SK-N-SH (cell line): ENCODE measurements around the gene PLPPR5. TPM values are rescaled to one million over a fixed set of nuclear protein-coding genes. Genes with fewer than 3 reads are reported as not detected.

Experiments
- CTCF ChIA-PET: fragments of 300-600, 350-600 bp; formaldehyde crosslinking; extraction: SDS; loops from one replicate; lab custom pipeline; 2021; lab: Yijun Ruan, JAX
- POLR2A ChIA-PET: fragments of 350-600 bp; sonication (Branson Sonifier 250); formaldehyde crosslinking; extraction: SDS; loops from one replicate; lab custom pipeline; 2020; ENCODE audit warnings: antibody characterized with exemption, inconsistent platforms; lab: Yijun Ruan, JAX
- DNase-seq: peaks from one replicate; pipeline ENCODE4 v3.0.0; 2012
- H2AFZ ChIP-seq: fragments of 200-600 bp; sonication (generic); 2 replicates; pipeline ENCODE4 v1.8.1; 2016; ENCODE audit warnings: antibody characterized with exemption, mild to moderate bottlenecking, low read depth
- H3F3A ChIP-seq: fragments of 200-600 bp; sonication (generic); replicated peaks from 2 replicates; pipeline ENCODE3; 2016; ENCODE audit warnings: antibody characterized with exemption, mild to moderate bottlenecking; ENCODE audit not compliant: insufficient read depth
- H3K27ac ChIP-seq, 2 experiments: fragments of 200-500 bp in 1 of 2; fragments of 200-600 bp in 1 of 2; sonication (Bioruptor generic) in 1 of 2; sonication (generic), shearing (Covaris generic) in 1 of 2; 2 replicates each; pipeline versions ENCODE4 v1.5.1 to v1.6.1; 2014 to 2016; ENCODE audit warnings: low read depth in 2 of 2, inconsistent platforms in 1 of 2, low read length in 1 of 2, mild to moderate bottlenecking in 1 of 2, mixed read lengths in 1 of 2
- H3K27me3 ChIP-seq: fragments of 200-600 bp; sonication (generic), shearing (Covaris generic); 2 replicates; pipeline ENCODE4 v1.6.1; 2016; ENCODE audit warnings: mixed run types; ENCODE audit not compliant: insufficient read depth
- H3K36me3 ChIP-seq, 2 experiments: fragments of 200-500 bp in 1 of 2; fragments of 200-600 bp in 1 of 2; sonication (Bioruptor generic) in 1 of 2; sonication (generic) in 1 of 2; replicated peaks in 1 of 2; 2 replicates each; pipeline versions ENCODE3 to v1.5.1; 2014 to 2016; ENCODE audit warnings: low read length in 1 of 2, mild to moderate bottlenecking in 1 of 2; ENCODE audit not compliant: insufficient read depth in 2 of 2, control insufficient read depth in 1 of 2
- H3K4me1 ChIP-seq, 2 experiments: fragments of 200-500 bp in 1 of 2; fragments of 200-600 bp in 1 of 2; sonication (Bioruptor generic) in 1 of 2; sonication (generic), shearing (Covaris generic) in 1 of 2; 2 replicates each; pipeline versions ENCODE4 v1.5.1 to v1.6.1; 2014 to 2016; ENCODE audit warnings: low read depth in 1 of 2, low read length in 1 of 2, mixed run types in 1 of 2; ENCODE audit not compliant: insufficient read depth in 2 of 2, control insufficient read depth in 1 of 2
- H3K4me2 ChIP-seq: fragments of 200-600 bp; sonication (generic), shearing (Covaris generic); 2 replicates; pipeline ENCODE4 v1.6.1; 2017; ENCODE audit warnings: mixed run types
- H3K4me3 ChIP-seq, 2 experiments: fragments of 200-500 bp in 1 of 2; fragments of 200-600 bp in 1 of 2; sonication (Bioruptor generic) in 1 of 2; sonication (generic), shearing (Covaris generic) in 1 of 2; 2 replicates each; pipeline versions ENCODE4 v1.5.1 to v1.8.1; 2014 to 2016; ENCODE audit warnings: low read depth in 2 of 2, inconsistent platforms in 1 of 2, low read length in 1 of 2, mild to moderate bottlenecking in 1 of 2, mixed read lengths in 1 of 2, moderate library complexity in 1 of 2
- H3K79me2 ChIP-seq: fragments of 200-600 bp; sonication (generic); 2 replicates; pipeline ENCODE4 v1.8.1; 2017; ENCODE audit warnings: mild to moderate bottlenecking; ENCODE audit not compliant: insufficient read depth
- H3K9ac ChIP-seq: fragments of 200-600 bp; sonication (generic); 2 replicates; pipeline ENCODE4 v1.6.1; 2017; ENCODE audit warnings: mixed run types
- H3K9me2 ChIP-seq: fragments of 200-600 bp; sonication (generic); 2 replicates; pipeline ENCODE4 v1.6.1; 2017; ENCODE audit warnings: mixed run types
- H3K9me3 ChIP-seq: fragments of 200-600 bp; sonication (generic); 2 replicates; pipeline ENCODE4 v1.6.1; 2017; ENCODE audit warnings: mixed run types, mild to moderate bottlenecking, moderate library complexity
- H4K20me1 ChIP-seq: fragments of 200-600 bp; sonication (generic); 2 replicates; pipeline ENCODE4 v1.6.1; 2017; ENCODE audit warnings: mild to moderate bottlenecking, mixed run types; ENCODE audit not compliant: insufficient read depth
- EP300 ChIP-seq, 2 experiments: IDR thresholded peaks; 2 replicates each; pipeline versions ENCODE4 v1.4.0 to v1.6.1; 2012; ENCODE audit warnings: borderline replicate concordance in 1 of 2, low read depth in 1 of 2, low read length in 1 of 2
- FOXM1 ChIP-seq: IDR thresholded peaks from 2 replicates; pipeline ENCODE4 v1.4.0; 2012; ENCODE audit warnings: low read depth, mild to moderate bottlenecking
- RXRA ChIP-seq: IDR thresholded peaks from 2 replicates; pipeline ENCODE4 v1.4.0; 2012; ENCODE audit warnings: low read depth, mild to moderate bottlenecking, borderline replicate concordance
- USF2 ChIP-seq: fragments of 150-350 bp; IDR thresholded peaks from 2 replicates; pipeline ENCODE4 v1.6.1; 2017; ENCODE audit warnings: antibody characterized with exemption, low read length, low read depth, borderline replicate concordance
- WGBS: methylation state at CpG from one replicate; pipeline ENCODE4 v1.1.6; 2017; ENCODE audit warnings: low lambda C conversion rate; 5-methylcytosine and 5-hydroxymethylcytosine counted together
- polyA plus RNA-seq, 3 experiments: library from polyadenylated mRNA; depleted of rRNA; stranded (reverse); fragments of >200 nt; gene quantifications; 2 replicates each; pipeline ENCODE4 v1.2.3, GENCODE V29; 2012
- TF ChIP-seq, protein P1 (sequence below): IDR thresholded peaks from 2 replicates; pipeline ENCODE4 v1.6.1; 2012; ENCODE audit warnings: mild to moderate bottlenecking, low read depth, low read length, moderate library complexity
- TF ChIP-seq, protein P2 (sequence below): fragments of 150-350 bp; IDR thresholded peaks from 2 replicates; pipeline ENCODE4 v1.6.1; 2016; ENCODE audit warnings: mild to moderate bottlenecking, low read depth, low read length
- TF ChIP-seq, protein P3 (sequence below): IDR thresholded peaks from 2 replicates; pipeline ENCODE4 v1.4.0; 2012; ENCODE audit warnings: low read depth, borderline replicate concordance

Gene PLPPR5
- polyA plus RNA-seq, 1 of the 3 experiments (the other 2 are of a cell fraction), result 0.23 TPM

DNA sequence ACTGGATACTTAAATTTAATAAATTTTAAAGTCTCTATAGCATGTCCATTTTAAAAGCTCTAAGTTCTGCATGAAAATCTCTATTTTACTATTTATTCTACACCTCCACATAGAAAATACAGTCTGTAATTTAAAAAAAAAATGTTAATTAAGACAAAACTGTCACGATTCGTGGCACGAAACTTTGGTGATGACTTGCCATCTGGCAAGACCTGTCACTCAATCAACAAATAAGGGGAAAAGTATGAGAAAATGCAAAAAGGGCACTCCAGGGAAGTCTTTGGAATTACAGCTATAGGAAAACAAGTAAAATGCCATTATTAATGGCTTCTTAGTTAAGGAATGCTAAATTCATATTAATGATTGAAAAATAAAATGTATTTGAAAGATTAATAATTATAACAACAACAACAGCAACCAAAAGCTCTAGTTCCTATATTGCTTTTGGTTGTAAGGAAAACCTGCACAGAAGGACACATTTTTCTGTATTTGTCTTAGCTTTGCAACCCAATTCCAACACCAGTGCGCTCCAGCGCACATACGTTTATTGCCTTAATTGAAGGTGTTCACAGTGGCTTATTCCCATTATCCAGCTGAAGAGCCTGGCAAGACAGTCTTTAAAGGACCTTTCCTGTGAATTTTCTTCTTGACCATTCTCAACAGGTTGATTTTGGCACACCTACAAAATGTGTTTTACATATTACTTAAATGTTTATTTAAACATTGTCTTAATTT lies 107.8 kb downstream of the PLPPR5 start:
- no peaks in the 10 kb centered on the region; a peak in 1 of 4 replicates for H3K4me1 ChIP-seq
- no peak overlapping the region for H3K4me2 ChIP-seq
- TF ChIP-seq FOXM1, result no peak
- no peak for TF ChIP-seq USF2
- no peak for TF ChIP-seq EP300 (IDR thresholded peaks at IDR 0.05; ENCODE audit: borderline replicate concordance in 1 of 2, low read depth in 1 of 2, low read length in 1 of 2)
- TF ChIP-seq, protein P1, sequence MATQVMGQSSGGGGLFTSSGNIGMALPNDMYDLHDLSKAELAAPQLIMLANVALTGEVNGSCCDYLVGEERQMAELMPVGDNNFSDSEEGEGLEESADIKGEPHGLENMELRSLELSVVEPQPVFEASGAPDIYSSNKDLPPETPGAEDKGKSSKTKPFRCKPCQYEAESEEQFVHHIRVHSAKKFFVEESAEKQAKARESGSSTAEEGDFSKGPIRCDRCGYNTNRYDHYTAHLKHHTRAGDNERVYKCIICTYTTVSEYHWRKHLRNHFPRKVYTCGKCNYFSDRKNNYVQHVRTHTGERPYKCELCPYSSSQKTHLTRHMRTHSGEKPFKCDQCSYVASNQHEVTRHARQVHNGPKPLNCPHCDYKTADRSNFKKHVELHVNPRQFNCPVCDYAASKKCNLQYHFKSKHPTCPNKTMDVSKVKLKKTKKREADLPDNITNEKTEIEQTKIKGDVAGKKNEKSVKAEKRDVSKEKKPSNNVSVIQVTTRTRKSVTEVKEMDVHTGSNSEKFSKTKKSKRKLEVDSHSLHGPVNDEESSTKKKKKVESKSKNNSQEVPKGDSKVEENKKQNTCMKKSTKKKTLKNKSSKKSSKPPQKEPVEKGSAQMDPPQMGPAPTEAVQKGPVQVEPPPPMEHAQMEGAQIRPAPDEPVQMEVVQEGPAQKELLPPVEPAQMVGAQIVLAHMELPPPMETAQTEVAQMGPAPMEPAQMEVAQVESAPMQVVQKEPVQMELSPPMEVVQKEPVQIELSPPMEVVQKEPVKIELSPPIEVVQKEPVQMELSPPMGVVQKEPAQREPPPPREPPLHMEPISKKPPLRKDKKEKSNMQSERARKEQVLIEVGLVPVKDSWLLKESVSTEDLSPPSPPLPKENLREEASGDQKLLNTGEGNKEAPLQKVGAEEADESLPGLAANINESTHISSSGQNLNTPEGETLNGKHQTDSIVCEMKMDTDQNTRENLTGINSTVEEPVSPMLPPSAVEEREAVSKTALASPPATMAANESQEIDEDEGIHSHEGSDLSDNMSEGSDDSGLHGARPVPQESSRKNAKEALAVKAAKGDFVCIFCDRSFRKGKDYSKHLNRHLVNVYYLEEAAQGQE, result no peak
- TF ChIP-seq RXRA, result no peak
- TF ChIP-seq, protein P2, sequence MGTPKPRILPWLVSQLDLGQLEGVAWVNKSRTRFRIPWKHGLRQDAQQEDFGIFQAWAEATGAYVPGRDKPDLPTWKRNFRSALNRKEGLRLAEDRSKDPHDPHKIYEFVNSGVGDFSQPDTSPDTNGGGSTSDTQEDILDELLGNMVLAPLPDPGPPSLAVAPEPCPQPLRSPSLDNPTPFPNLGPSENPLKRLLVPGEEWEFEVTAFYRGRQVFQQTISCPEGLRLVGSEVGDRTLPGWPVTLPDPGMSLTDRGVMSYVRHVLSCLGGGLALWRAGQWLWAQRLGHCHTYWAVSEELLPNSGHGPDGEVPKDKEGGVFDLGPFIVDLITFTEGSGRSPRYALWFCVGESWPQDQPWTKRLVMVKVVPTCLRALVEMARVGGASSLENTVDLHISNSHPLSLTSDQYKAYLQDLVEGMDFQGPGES, result no peak
- TF ChIP-seq, protein P3, sequence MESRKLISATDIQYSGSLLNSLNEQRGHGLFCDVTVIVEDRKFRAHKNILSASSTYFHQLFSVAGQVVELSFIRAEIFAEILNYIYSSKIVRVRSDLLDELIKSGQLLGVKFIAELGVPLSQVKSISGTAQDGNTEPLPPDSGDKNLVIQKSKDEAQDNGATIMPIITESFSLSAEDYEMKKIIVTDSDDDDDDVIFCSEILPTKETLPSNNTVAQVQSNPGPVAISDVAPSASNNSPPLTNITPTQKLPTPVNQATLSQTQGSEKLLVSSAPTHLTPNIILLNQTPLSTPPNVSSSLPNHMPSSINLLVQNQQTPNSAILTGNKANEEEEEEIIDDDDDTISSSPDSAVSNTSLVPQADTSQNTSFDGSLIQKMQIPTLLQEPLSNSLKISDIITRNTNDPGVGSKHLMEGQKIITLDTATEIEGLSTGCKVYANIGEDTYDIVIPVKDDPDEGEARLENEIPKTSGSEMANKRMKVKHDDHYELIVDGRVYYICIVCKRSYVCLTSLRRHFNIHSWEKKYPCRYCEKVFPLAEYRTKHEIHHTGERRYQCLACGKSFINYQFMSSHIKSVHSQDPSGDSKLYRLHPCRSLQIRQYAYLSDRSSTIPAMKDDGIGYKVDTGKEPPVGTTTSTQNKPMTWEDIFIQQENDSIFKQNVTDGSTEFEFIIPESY, result no peak
- H3F3A ChIP-seq, result no peaks in the 10 kb centered on the region
- H3K27ac ChIP-seq, result no peak overlapping the region
- ChIA-PET CTCF (interaction anchor here (0.8 to 1.4 kb wide), 6 partner anchors 8 to 31 kb away, joined by 3 to 5 read pairs (median 3); no protein-coding TSS in a partner anchor), POLR2A (no interaction called here)
- H3K9ac ChIP-seq, result no peak overlapping the region
- H3K36me3 ChIP-seq, result no peaks in the 10 kb centered on the region
- no peaks in the 10 kb centered on the region for H3K27me3 ChIP-seq
- H2AFZ ChIP-seq, result no peak overlapping the region
- no peak overlapping the region for H3K4me3 ChIP-seq
- no peaks in the 10 kb centered on the region for H3K79me2 ChIP-seq
- no peak for DNase-seq
- H4K20me1 ChIP-seq, result no peaks in the 10 kb centered on the region
- 95% methylated on average over 6 of the region's 6 CpGs for WGBS
- H3K9me2 ChIP-seq, result no peaks in the 10 kb centered on the region
- H3K9me3 ChIP-seq, result no peaks in the 10 kb centered on the region
